Thoracic aorta (tissue), 2 donors: ENCODE data around the gene KIF5C. TPM values are rescaled to one million over a fixed set of nuclear protein-coding genes. Genes with fewer than 3 reads are reported as not detected.

ENCODE experiments used
- ATAC-seq: fragments of 150-250 bp; one replicate; pipeline ENCODE4 v1.8.0; 2017; ENCODE audit warnings: low read depth; ENCODE audit not compliant: insufficient number of reproducible peaks, low FRiP score
- DNase-seq: peaks from one replicate; pipeline ENCODE4 v3.0.0-alpha.2; 2020; ENCODE audit warnings: low spot score
- H3K27ac ChIP-seq, 2 donors: fragments of 200-600 bp; sonication (generic); 1 replicate in 1 of 2; 2 replicates in 1 of 2; pipeline ENCODE4 v1.5.1; 2016; ENCODE audit warnings: mild to moderate bottlenecking in 2 of 2, moderate library complexity in 2 of 2
- H3K27me3 ChIP-seq: fragments of 200-600 bp; sonication (generic); replicated peaks from 2 replicates; pipeline ENCODE4 v1.6.0; 2016; ENCODE audit warnings: mild to moderate bottlenecking; ENCODE audit not compliant: insufficient read depth
- H3K36me3 ChIP-seq: fragments of 200-600 bp; sonication (generic); one replicate; pipeline ENCODE4 v1.5.1; 2016
- H3K4me1 ChIP-seq, 2 donors: fragments of 200-600 bp; sonication (generic); 1 replicate in 1 of 2; 2 replicates in 1 of 2; pipeline versions ENCODE4 v1.5.1 to v1.6.0; 2016; ENCODE audit warnings: low read depth in 2 of 2, mild to moderate bottlenecking in 1 of 2; ENCODE audit not compliant: control insufficient read depth in 1 of 2
- H3K4me3 ChIP-seq: fragments of 200-600 bp; sonication (generic); 2 replicates; pipeline ENCODE4 v1.5.1; 2016; ENCODE audit warnings: mild to moderate bottlenecking
- H3K9me3 ChIP-seq: fragments of 200-600 bp; sonication (generic); 2 replicates; pipeline ENCODE4 v1.5.1; 2016
- total RNA-seq, 2 donors: library from RNA; depleted of rRNA; stranded (reverse); fragments of >200 nt; gene quantifications; one replicate each; pipeline versions ENCODE4 v1.1.0 to v1.2.3, GENCODE V29; 2016
- TF ChIP-seq, protein P1 (sequence below): fragments of 200-600 bp; sonication (generic); IDR thresholded peaks from one replicate; pipeline ENCODE4 v1.5.1; 2019; ENCODE audit warnings: antibody characterized with exemption

KIF5C gene
- total RNA-seq, 2 donors from 2014 or later = 4.5 to 7.3 TPM

- H3K27me3 ChIP-seq = no peaks in the 10 kb centered on the region
- no peaks in the 10 kb centered on the region for H3K36me3 ChIP-seq
- ATAC-seq = no peak
- DNase-seq = no peak
- no peaks in the 10 kb centered on the region for H3K9me3 ChIP-seq
- no peak overlapping the region for H3K27ac ChIP-seq
- TF ChIP-seq, protein P1, sequence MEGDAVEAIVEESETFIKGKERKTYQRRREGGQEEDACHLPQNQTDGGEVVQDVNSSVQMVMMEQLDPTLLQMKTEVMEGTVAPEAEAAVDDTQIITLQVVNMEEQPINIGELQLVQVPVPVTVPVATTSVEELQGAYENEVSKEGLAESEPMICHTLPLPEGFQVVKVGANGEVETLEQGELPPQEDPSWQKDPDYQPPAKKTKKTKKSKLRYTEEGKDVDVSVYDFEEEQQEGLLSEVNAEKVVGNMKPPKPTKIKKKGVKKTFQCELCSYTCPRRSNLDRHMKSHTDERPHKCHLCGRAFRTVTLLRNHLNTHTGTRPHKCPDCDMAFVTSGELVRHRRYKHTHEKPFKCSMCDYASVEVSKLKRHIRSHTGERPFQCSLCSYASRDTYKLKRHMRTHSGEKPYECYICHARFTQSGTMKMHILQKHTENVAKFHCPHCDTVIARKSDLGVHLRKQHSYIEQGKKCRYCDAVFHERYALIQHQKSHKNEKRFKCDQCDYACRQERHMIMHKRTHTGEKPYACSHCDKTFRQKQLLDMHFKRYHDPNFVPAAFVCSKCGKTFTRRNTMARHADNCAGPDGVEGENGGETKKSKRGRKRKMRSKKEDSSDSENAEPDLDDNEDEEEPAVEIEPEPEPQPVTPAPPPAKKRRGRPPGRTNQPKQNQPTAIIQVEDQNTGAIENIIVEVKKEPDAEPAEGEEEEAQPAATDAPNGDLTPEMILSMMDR = no peak
- no peaks in the 10 kb centered on the region for H3K4me1 ChIP-seq
- H3K4me3 ChIP-seq = no peak overlapping the region
These were observed 158.7 kb downstream of the KIF5C start for GRCh38 chr2:149033716-149034115.

- no peak overlapping the region for H3K27ac ChIP-seq
- ATAC-seq (no peak), DNase-seq (no peak)
- H3K4me3 ChIP-seq = no peak overlapping the region
- no peaks in the 10 kb centered on the region for H3K36me3 ChIP-seq
- H3K4me1 ChIP-seq = no peaks in the 10 kb centered on the region
- H3K27me3 ChIP-seq = no peaks in the 10 kb centered on the region
- TF ChIP-seq, protein P1 = no peak
- no peaks in the 10 kb centered on the region for H3K9me3 ChIP-seq
These were observed 159.4 kb downstream of the KIF5C start for GRCh38 chr2:149034406-149034805.

DNA sequence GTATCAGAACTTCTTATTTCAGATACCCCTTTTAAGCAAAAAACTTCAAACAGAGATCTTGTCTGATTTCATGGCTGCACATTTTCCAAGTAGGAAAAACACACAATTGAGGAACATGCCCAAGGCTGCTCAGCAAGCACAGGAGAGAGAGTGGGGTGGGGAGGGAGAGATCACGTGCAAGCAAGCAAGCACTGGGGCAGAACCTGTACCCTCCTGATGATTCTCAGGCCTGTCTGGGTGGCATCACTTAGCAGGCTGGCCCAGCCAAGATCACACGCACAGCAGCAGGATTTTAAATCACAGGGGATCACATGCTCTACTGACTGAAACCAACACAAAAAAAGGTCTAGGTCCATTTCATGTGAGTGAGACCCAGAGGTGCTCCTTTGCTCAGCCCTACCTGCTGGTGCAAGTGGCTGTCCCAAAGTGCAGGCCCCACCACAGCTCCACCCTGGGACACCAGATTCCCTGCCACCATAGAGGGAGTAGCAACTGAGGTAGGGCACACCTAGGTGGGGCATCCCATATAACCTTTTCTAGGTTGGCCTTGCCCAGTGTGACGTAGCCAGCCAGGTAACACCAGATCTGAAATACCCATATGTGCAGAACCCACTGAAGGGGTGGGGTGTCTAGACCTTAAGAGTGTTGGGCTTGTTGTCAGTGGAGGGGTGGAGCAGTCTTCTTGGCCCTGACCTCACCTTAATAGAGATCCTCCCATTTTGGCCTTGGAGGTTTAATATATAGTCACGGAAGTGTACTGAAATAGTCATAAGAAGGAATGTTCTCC is 161.7 kb downstream of the KIF5C start:
- TF ChIP-seq, protein P1 = no peak
- Histone ChIP-seq H3K27ac (no peak overlapping the region), H3K4me3 (no peak overlapping the region), H3K9me3 (no peaks in the 10 kb centered on the region), H3K4me1 (no peaks in the 10 kb centered on the region), H3K27me3 (no peaks in the 10 kb centered on the region), H3K36me3 (no peaks in the 10 kb centered on the region)
- DNase-seq = no peak
- ATAC-seq = no peak

- no peaks in the 10 kb centered on the region for H3K4me1 ChIP-seq
- no peaks in the 10 kb centered on the region for H3K9me3 ChIP-seq
- DNase-seq = no peak
- no peak overlapping the region for H3K4me3 ChIP-seq
- H3K36me3 ChIP-seq = no peaks in the 10 kb centered on the region
- H3K27me3 ChIP-seq = no peaks in the 10 kb centered on the region
- TF ChIP-seq, protein P1 = no peak
- ATAC-seq = no peak
- H3K27ac ChIP-seq = no peak overlapping the region
These were observed 162.8 kb downstream of the KIF5C start for GRCh38 chr2:149037851-149038250.

- H3K27me3 ChIP-seq = no peaks in the 10 kb centered on the region
- TF ChIP-seq, protein P1 = no peak
- H3K36me3 ChIP-seq = no peaks in the 10 kb centered on the region
- H3K27ac ChIP-seq = no peak within 1 kb of the TSS
- no peak for DNase-seq
- H3K4me3 ChIP-seq = peak within 1 kb of the TSS; percentile 49
- ATAC-seq = no peak
- H3K4me1 ChIP-seq = no peaks in the 10 kb centered on the region
- no peaks in the 10 kb centered on the region for H3K9me3 ChIP-seq
These were observed 163.6 kb downstream of the KIF5C start, which contains the start of gene LYPD6B for GRCh38 chr2:149038442-149039212. TSS of gene LYPD6B (plus strand) at chr2:149038699. CDS start at chr2:149130949, 92,250 bp downstream.
